Measurements from ENCODE around the gene HOXC9.

HOXC9 gene

DNA sequence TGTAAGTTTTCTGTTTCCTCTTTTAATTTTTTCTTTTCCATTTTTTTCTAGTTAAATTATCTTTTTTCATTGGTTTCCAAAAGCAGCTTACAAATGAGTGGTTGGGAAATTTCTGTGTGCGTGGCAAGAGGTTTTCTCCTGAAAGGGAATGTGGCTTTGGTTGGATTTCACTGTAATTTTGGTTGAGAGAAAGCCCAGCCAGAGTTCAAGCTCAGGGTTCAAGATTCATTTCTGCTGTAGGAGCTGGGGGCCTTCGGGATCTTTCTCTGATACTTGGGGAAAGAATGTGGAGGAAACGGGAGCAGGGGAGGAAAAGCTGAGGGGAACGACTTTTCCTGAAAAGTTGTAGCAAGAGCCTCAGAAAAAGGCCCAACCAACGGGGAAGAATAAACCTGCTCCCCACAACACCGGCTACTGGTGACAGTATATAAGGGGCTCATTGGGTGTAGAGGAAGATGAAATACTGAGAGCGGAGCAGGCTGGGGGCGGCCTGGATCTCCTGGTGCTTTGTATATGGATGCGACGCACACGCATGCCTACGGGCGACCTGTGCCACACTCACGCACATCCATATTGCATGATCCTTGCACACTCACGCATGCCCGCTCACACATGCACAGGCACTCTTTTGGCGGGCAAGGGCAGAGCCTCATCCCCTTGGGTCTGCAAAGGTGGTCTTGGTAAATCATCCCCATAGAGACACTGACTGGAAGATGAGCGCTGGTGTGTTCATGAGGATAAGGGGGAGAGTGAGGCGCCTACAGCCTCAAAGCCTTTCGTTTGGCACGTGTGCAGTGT, 13.1 kb upstream of the HOXC9 start:
- DNase-seq (ENCODE audit: low read depth in 2 of 2, low spot score in 1 of 2): no peak

DNA sequence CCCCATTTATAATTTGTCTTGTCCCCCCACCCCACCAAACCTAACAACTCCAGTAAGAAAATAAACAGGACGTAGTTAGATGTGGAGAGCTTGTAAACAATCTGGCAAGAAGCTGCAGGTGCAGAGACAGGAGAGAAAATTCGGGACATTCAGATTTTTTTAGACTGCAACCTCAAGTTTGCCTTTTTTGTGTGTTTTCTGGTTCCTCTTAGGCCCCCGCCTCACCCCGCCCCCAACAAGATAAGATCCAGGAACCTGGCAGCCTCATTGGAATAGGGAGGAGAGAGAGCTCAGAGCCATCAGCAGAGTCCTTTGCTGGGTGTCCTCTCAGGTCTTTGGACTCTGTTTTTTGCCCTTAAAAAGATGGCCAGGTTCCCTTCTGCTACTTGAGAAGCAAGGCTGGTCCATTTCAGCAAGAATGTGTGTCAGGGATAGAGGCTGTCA, 12.2 kb upstream of the HOXC9 start:
- no peak for DNase-seq (ENCODE audit: low read depth in 2 of 2, low spot score in 1 of 2)

DNA sequence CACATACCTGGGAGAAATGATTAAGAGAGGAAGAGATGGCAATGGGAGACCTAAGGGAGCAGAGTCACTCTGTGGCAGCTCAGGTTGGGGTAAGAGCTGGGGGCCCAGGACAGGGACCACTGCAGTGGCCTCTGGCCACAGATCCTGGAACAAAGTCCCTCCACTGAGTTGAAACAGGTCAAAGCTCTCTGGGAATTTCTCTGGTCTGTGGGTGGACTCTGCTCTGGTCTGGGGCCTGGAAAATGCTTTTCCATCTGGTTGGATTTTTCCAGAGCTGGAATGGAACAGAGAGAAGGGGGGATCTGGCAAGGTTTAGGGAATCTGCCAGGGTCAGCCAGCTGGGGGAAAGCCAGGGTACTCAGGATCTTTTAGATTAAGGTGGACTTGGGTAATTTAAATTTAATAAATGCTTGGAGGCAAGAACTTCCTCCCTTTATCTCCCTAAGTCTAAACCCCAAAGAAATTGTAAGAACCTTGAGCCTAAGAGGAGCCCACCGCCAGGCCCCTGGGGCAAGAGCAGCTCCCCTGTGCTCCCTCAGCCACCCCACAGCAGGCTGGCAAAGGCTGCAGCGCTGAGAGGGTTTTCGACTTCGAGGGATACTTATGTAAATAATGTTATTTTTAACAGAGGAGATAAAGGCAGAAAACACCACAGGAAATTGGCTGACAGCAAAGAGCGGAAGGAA, 11.3 kb upstream of the HOXC9 start:
- no peak for DNase-seq (ENCODE audit: low read depth in 2 of 2, low spot score in 1 of 2)

DNA sequence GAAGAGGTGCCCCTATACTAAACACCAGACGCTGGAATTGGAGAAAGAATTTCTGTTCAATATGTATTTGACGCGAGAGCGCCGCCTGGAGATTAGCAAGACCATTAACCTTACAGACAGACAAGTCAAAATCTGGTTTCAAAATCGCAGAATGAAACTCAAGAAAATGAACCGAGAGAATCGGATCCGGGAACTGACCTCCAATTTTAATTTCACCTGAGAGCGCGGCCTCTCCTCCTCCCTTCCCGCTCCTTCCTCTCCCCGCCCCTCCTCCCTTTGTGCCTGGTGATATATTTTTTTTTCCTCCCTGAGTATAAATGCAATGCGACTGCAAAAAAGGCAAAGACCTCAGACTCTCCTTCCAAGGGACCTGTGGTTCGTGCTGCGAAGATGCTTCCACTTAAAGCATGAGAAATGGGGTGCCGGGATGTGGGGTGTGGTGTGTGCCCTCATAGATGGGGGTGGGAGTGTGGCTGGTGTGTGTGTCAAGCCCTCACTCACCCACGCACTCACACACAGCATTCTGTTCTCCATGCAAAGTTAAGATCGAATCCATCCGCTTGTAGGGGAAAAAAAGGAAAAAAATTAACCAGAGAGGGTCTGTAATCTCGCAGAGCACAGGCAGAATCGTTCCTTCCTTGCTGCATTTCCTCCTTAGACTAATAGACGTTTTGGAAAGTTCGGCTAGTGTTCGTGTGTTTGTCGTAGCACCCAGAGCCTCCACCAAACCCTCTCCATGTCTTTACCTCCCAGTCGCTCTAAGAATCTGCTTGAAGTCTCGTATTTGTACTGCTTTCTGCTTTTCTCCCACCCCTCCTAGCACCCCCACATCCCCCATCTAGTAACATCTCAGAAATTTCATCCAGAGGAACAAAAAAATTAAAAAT, 10.5 kb upstream of the HOXC9 start:
- no peak for DNase-seq (ENCODE audit: low read depth in 2 of 2, low spot score in 1 of 2)

DNA sequence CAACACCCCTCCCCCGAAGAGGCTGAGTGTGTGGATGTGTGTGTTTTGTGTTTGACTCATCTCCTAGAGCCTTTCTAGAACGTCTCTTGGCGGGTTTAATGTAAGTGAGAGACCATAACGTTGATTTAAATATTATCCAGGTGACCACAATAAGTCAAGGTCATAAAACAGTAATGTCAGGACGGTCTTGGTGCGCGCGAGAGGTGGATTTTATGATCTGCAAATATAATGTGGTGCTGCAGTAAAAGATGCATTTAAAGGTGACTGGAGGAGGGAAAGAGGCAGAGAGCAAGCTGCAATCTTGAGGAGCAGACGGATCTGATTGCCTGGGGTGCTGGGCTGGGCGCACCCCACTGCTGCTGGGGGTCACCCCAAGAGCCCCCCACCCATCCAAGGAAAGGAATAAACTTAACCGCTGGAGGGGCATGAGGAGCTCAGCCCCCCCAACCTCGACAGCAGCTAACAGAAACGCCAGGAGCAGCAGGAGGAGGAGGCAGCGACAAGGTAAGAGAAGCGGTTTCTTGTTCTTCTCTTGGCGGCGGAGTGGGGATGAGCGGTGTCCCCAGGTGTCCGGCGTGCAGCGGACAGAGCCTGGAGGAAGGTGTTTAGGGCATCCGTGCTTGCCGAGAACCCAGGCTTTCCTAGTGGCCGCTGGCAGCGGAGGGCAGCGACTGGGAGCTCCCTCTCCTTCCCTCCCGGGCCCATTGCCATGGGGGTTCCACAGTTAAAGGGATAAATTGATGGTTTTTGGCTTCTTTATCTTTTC, 9.5 kb upstream of the HOXC9 start:
- DNase-seq (ENCODE audit: low read depth in 2 of 2, low spot score in 1 of 2): no peak

DNA sequence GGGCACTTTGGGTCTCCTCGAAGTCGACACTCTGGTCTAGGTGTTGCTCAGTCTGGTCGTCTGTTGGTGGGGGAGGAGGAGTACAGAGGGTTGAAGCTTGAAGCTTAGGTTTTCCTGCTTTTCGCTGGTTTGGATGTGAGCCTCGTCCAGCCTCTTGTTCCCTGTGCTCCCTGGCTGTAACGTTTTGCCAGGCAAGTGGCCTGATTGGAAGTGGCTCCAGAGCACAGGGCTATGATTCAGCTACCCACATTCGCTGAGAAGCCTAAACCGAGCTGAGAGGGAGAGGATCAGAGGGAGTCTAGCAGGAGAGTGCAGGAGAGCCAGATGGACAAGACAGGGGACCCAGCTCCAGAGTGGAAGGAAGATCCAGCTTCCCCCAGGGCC, 8.9 kb upstream of the HOXC9 start:
- DNase-seq (ENCODE audit: low read depth in 2 of 2, low spot score in 1 of 2): no peak

DNA sequence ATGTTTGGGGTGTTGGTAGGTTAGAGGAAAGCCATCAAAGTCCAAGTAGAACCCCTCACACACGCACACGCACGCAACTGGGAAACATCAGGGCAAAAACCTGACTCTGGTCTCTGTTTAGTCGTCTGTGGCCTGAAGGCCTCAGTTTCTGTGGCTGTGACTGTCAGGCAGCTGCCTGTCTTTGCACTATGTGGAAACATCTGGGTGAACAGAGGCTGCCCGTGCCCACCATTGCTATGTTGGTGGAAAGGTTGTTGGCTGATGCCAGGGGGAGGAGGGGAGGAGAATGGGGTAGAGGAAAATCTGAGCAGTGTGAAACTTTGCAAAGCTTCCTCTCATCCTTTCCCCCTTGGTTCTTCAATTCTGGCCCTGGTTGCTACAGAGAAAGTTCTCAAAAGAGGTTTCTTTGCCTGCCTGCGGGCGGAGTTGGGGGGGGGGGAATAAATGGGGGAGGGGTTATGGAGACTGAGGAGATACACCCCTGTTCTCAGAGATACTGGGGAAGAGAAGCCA, 7.5 kb upstream of the HOXC9 start:
- DNase-seq (ENCODE audit: low read depth in 2 of 2, low spot score in 1 of 2): no peak

DNA sequence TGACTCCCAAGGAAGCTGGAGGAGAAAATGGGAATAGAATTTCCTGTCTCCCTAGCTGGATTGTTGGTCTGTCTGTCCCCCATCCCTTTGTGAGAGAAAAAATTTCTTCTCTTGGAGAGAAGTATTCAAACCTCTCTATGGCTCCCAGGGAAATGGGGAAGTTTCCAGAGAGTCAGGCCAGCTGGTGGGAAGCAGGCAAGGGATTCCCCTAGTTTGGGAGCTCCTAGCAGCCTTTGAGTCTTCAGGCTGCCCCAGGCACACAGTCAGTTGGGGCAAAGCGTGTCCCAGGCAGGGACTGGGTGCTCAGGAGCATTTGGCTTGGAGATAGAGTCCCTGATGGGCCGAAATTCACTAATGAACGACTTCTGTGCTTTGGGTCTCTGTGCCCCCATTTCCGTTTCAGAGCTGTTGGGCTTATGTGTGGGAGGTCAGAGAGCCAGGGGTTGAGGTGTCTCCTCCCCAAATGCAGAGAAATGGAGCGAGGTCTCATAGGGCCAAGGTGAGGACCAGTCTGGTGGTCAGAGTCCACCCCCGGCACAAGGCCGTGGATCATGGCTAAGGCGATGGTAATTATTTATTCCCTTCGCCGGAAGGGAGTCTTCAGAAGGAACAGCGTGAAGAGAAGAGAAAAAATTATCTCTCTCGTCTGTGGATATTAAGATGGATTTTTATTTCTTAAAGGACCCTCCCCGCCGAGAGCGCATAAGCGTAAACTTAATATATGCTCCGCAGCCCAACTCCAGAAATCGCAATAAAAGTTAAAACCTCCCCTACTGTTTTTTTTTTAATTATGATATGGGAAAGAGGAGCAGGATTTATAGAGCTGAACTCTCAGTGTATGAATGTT, 6.6 kb upstream of the HOXC9 start:
- DNase-seq (ENCODE audit: low read depth in 2 of 2, low spot score in 1 of 2): no peak

DNA sequence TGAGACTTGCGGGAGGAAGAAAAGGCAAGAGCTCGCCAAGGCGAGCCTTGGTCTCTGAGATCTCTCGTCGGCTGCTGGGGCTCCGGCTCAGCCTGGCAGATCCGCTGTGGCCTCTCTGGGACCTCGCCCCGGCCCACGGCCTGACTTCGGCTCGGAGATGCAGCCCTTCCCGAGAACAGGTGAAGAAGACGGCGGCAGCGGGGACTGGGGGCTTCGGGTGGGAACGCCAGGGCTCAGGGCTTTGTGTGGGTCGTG, 6.0 kb upstream of the HOXC9 start:
- DNase-seq (ENCODE audit: low read depth in 2 of 2, low spot score in 1 of 2): no peak

- no peak for DNase-seq (ENCODE audit: low read depth in 2 of 2, low spot score in 1 of 2)
Measured at GRCh38 chr12:53994264-53995001, 5.5 kb upstream of the HOXC9 start.

GRCh38 chr12:53995002-53995377, 5.0 kb upstream of the HOXC9 start:
- no peak for DNase-seq (ENCODE audit: low read depth in 2 of 2, low spot score in 1 of 2)

- DNase-seq (ENCODE audit: low read depth in 2 of 2, low spot score in 1 of 2): no peak
Measured at GRCh38 chr12:53995378-53996239, 4.4 kb upstream of the HOXC9 start.

- DNase-seq (ENCODE audit: low read depth in 2 of 2, low spot score in 1 of 2): no peak
Measured at GRCh38 chr12:53996240-53997203, 3.4 kb upstream of the HOXC9 start.

GRCh38 chr12:53997204-53998109, 2.5 kb upstream of the HOXC9 start:
- DNase-seq (ENCODE audit: low read depth in 2 of 2, low spot score in 1 of 2): no peak

DNA sequence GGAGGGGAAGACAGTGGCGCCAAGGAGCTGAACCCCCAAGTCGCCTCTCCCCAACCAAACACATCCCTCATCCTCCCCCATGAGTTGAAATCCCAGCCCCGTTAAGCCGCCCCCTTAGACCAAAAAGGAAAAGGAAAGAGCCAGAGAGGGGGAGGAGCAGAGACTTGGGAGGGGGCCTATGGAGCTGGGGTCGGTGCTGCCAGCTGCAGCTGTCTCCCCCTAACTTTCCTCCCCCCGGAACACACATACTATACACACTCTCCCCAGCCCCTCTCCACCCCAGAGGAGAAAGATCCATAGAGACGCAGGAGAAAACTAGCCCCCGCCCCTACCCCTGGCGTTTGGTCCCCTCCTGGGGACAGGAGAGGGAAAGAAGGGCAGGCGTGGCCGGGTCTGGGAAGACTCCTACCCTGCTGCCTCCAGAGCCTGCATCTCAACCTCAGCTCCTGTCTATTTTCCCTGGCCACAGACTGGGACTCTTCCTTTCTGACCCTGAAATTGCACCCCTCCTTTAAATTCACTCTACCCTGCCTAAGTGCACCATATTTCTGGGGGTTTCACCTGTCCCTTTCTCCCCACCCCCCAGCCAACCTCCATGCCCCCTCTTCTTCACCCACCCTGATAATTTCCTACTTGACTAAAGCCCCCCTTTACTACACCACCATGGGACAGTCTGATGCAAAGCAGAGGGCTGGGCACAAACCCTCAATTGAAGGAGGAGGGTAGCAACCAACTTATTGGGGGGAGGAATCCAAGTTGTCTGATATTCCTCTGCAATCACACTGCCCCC, 1.7 kb upstream of the HOXC9 start:
- no peak for DNase-seq (ENCODE audit: low read depth in 2 of 2, low spot score in 1 of 2)

DNA sequence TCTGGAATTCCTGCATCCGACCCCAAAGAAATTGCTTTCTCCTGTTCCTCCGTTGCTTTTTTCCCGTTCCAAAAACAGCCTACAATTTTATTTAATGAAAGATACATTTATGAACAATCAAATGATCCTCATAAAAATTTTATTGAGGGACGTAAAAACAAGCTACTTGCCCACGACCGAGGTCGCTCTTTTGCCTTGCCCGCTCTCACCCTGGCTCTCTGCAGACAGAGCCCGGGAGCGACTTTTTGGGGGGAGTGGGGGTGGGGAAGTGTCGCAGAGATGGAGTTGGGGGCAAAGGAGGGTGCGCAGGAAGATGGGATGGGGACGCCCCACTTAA, 1.1 kb upstream of the HOXC9 start:
- DNase-seq (ENCODE audit: low read depth in 2 of 2, low spot score in 1 of 2): no peak
